Left lung (tissue), 8 donors: ENCODE results near the gene BST2. TPM values are rescaled to one million over a fixed set of nuclear protein-coding genes. Genes with fewer than 3 reads are reported as not detected.

Source experiments
- polyA plus RNA-seq, 6 donors: library from polyadenylated mRNA; unstranded; fragments of 120-200 nt; gene quantifications; one replicate each; pipeline ENCODE4 v1.2.1, GENCODE V29; 2013; ENCODE audit not compliant: insufficient read length in 6 of 6
- total RNA-seq, 2 donors: library from RNA; stranded (reverse); fragmentation: NEBNext Ultra II Directional; extraction: Animal tissue kit (Norgen Biotek cat#: 25700); gene quantifications; one replicate each; pipeline ENCODE4 v1.2.1, GENCODE V29; 2021
- donor health status: DM: no; HTN: yes; CAD: no.
- donor health status: DM: no; HTN: no; CAD: no.

BST2 gene
- total and polyA plus RNA-seq, 8 donors: 12.5 to 104 (median 19.7) TPM

Other genes starting within 250 kb of the BST2 start
- 10 to 100 TPM; 23.1 to 25.6 TPM for gene USE1, start 190.3 kb downstream of the BST2 start, total RNA-seq
- gene USE1, start 190.3 kb downstream of the BST2 start, polyA plus RNA-seq: 10 to 100 TPM; 28.5 to 40.9 (median 33.5) TPM
- gene OCEL1, start 179.4 kb downstream of the BST2 start, total RNA-seq: 10 to 100 TPM; 35.4 to 38.0 TPM
- 10 to 100 TPM in 5 of 6 donors, 1 to 10 TPM in 1; 9.7 to 21.2 (median 11.9) TPM for gene OCEL1, start 179.4 kb downstream of the BST2 start, polyA plus RNA-seq
- 10 to 100 TPM; 48.7 to 56.5 TPM for gene NR2F6, start 159.7 kb downstream of the BST2 start, total RNA-seq
- 10 to 100 TPM; 18.6 to 34.9 (median 29.6) TPM for gene NR2F6, start 159.7 kb downstream of the BST2 start, polyA plus RNA-seq
- 1 to 10 TPM; 4.8 to 9.2 TPM for gene USHBP1, start 140.9 kb downstream of the BST2 start, total RNA-seq
- gene USHBP1, start 140.9 kb downstream of the BST2 start, polyA plus RNA-seq: 10 to 100 TPM in 5 of 6 donors, 1 to 10 TPM in 1; 9.2 to 13.3 (median 11.9) TPM
- 10 to 100 TPM; 73.1 to 75.5 TPM for gene BABAM1, start 138.2 kb downstream of the BST2 start, total RNA-seq
- 100 to 1,000 TPM in 4 of 6 donors, 10 to 100 TPM in 2; 99.3 to 108 (median 102) TPM for gene BABAM1, start 138.2 kb downstream of the BST2 start, polyA plus RNA-seq
- under 1 TPM; 0.45 to 0.55 TPM for gene ANKLE1, start 123.7 kb downstream of the BST2 start, total RNA-seq
- gene ANKLE1, start 123.7 kb downstream of the BST2 start, polyA plus RNA-seq: 1 to 10 TPM; 1.2 to 2.4 (median 1.8) TPM
- 10 to 100 TPM; 16.9 to 17.1 TPM for gene ABHD8, start 102.2 kb downstream of the BST2 start, total RNA-seq
- 10 to 100 TPM in 4 of 6 donors, 1 to 10 TPM in 2; 6.8 to 11.7 (median 10.2) TPM for gene ABHD8, start 102.2 kb downstream of the BST2 start, polyA plus RNA-seq
- 10 to 100 TPM; 72.9 to 91.9 TPM for gene MRPL34, start 99.8 kb downstream of the BST2 start, total RNA-seq
- 10 to 100 TPM; 32.2 to 41.9 (median 37.8) TPM for gene MRPL34, start 99.8 kb downstream of the BST2 start, polyA plus RNA-seq
- gene DDA1, start 96.1 kb downstream of the BST2 start, total RNA-seq: 10 to 100 TPM; 30.5 to 44.1 TPM
- 10 to 100 TPM; 24.7 to 37.4 (median 33.0) TPM for gene DDA1, start 96.1 kb downstream of the BST2 start, polyA plus RNA-seq
- gene ANO8, start 70.8 kb downstream of the BST2 start, total RNA-seq: 10 to 100 TPM; 18.0 to 21.0 TPM
- 10 to 100 TPM in 4 of 6 donors, 1 to 10 TPM in 2; 9.8 to 14.0 (median 12.0) TPM for gene ANO8, start 70.8 kb downstream of the BST2 start, polyA plus RNA-seq
- 10 to 100 TPM; 16.9 to 23.5 TPM for gene GTPBP3, start 68.1 kb downstream of the BST2 start, total RNA-seq
- 10 to 100 TPM; 18.1 to 29.0 (median 22.4) TPM for gene GTPBP3, start 68.1 kb downstream of the BST2 start, polyA plus RNA-seq
- gene PLVAP, start 28.3 kb downstream of the BST2 start, total RNA-seq: 10 to 100 TPM; 21.9 to 59.5 TPM
- 10 to 100 TPM; 14.0 to 23.2 (median 18.0) TPM for gene PLVAP, start 28.3 kb downstream of the BST2 start, polyA plus RNA-seq
- gene CCDC194, start 11.4 kb downstream of the BST2 start, total RNA-seq: 1 to 10 TPM in 1 of 2 donors, under 1 TPM in 1; 0.61 to 1.4 TPM
- gene CCDC194, start 11.4 kb downstream of the BST2 start, polyA plus RNA-seq: under 1 TPM in 3 of 6 donors, not detected in 3; 0.17 to 0.27 (median 0.20) TPM
- 10 to 100 TPM; 41.7 to 47.7 TPM for gene MVB12A, start 14.4 kb upstream of the BST2 start, total RNA-seq
- gene MVB12A, start 14.4 kb upstream of the BST2 start, polyA plus RNA-seq: 10 to 100 TPM; 44.3 to 59.5 (median 47.1) TPM
- gene TMEM221, start 43.0 kb upstream of the BST2 start, total RNA-seq: not detected
- 1 to 10 TPM; 1.6 to 2.6 (median 2.0) TPM for gene TMEM221, start 43.0 kb upstream of the BST2 start, polyA plus RNA-seq
- gene NXNL1, start 55.3 kb upstream of the BST2 start, total RNA-seq: not detected
- under 1 TPM in 1 of 6 donors, not detected in 5; 0.28 TPM for gene NXNL1, start 55.3 kb upstream of the BST2 start, polyA plus RNA-seq
- 10 to 100 TPM; 16.9 to 21.9 TPM for gene SLC27A1, start 64.9 kb upstream of the BST2 start, total RNA-seq
- gene SLC27A1, start 64.9 kb upstream of the BST2 start, polyA plus RNA-seq: 10 to 100 TPM; 21.0 to 28.1 (median 26.4) TPM
- gene PGLS, start 106.0 kb upstream of the BST2 start, total RNA-seq: 10 to 100 TPM; 78.2 to 85.4 TPM
- gene PGLS, start 106.0 kb upstream of the BST2 start, polyA plus RNA-seq: 10 to 100 TPM; 58.0 to 86.5 (median 69.2) TPM
- 100 to 1,000 TPM; 107 to 170 TPM for gene COLGALT1, start 150.0 kb upstream of the BST2 start, total RNA-seq
- gene COLGALT1, start 150.0 kb upstream of the BST2 start, polyA plus RNA-seq: 10 to 100 TPM; 57.0 to 71.2 (median 62.4) TPM